A549 (cell line): ENCODE measurements around the gene SLIT3.

Experiments used
- BHLHE40 ChIP-seq: IDR thresholded peaks from 2 replicates; pipeline ENCODE4 v1.6.1; 2012; ENCODE audit warnings: low read depth, low read length, inconsistent platforms
- CEBPB ChIP-seq, 2 experiments: fragments of >200 bp in 1 of 2; sonication (Bioruptor Twin) in 1 of 2; formaldehyde crosslinking in 1 of 2; IDR thresholded peaks; 2 replicates each; pipeline ENCODE4 v1.6.1; 2012 to 2016
- CHD2 ChIP-seq: fragments of 150-350 bp; IDR thresholded peaks from 2 replicates; pipeline ENCODE4 v1.6.1; 2014; ENCODE audit warnings: low read length; ENCODE audit not compliant: partially characterized antibody
- EP300 ChIP-seq, 2 experiments: fragments of >200 bp; sonication (Bioruptor Twin); formaldehyde crosslinking; IDR thresholded peaks; 2 replicates in 1 of 2; 3 replicates in 1 of 2; pipeline ENCODE4 v1.6.1; 2016 to 2017
- HOXA7 ChIP-seq: fragments of 250-450 bp; sonication (Bioruptor Pico); IDR thresholded peaks from 2 replicates; pipeline ENCODE4 v1.5.0; 2020; ENCODE audit warnings: mild to moderate bottlenecking, moderate library complexity
- JUN ChIP-seq, 2 experiments: fragments of >200 bp; sonication (Bioruptor Twin); formaldehyde crosslinking; IDR thresholded peaks; 2 replicates in 1 of 2; 3 replicates in 1 of 2; pipeline ENCODE4 v1.6.1; 2016 to 2017
- KDM5A ChIP-seq: fragments of 200-600 bp; sonication (generic); IDR thresholded peaks from 2 replicates; pipeline ENCODE4 v1.6.1; 2016; ENCODE audit warnings: antibody characterized with exemption, mild to moderate bottlenecking
- MYC ChIP-seq: IDR thresholded peaks from 2 replicates; pipeline ENCODE4 v1.6.1; 2012; ENCODE audit warnings: mild to moderate bottlenecking, inconsistent platforms, low read length, improper control_type of control experiment, borderline replicate concordance
- POLR2A ChIP-seq: IDR thresholded peaks from 2 replicates; pipeline ENCODE4 v1.6.1; 2012; ENCODE audit warnings: mild to moderate bottlenecking, low read length
- RCOR1 ChIP-seq: fragments of 150-350 bp; IDR thresholded peaks from 2 replicates; pipeline ENCODE4 v1.6.1; 2014; ENCODE audit warnings: antibody characterized with exemption, low read length, low read depth
- RNF2 ChIP-seq: fragments of 200-600 bp; sonication (generic); IDR thresholded peaks from 2 replicates; pipeline ENCODE4 v1.6.1; 2016; ENCODE audit warnings: low read depth, mild to moderate bottlenecking, antibody characterized with exemption, moderate library complexity, borderline replicate concordance
- SREBF2 ChIP-seq: fragments of 450-650 bp; IDR thresholded peaks from 2 replicates; pipeline ENCODE4 v1.6.1; 2014; ENCODE audit warnings: mild to moderate bottlenecking, moderate library complexity
- TF ChIP-seq, protein P1 (sequence below): fragments of >200 bp; sonication (Bioruptor Twin); formaldehyde crosslinking; IDR thresholded peaks from 3 replicates; pipeline ENCODE4 v1.5.1; 2016

GRCh38 chr5:168822745-168823281 lies 478.1 kb downstream of the SLIT3 start:
- TF ChIP-seq, protein P1, sequence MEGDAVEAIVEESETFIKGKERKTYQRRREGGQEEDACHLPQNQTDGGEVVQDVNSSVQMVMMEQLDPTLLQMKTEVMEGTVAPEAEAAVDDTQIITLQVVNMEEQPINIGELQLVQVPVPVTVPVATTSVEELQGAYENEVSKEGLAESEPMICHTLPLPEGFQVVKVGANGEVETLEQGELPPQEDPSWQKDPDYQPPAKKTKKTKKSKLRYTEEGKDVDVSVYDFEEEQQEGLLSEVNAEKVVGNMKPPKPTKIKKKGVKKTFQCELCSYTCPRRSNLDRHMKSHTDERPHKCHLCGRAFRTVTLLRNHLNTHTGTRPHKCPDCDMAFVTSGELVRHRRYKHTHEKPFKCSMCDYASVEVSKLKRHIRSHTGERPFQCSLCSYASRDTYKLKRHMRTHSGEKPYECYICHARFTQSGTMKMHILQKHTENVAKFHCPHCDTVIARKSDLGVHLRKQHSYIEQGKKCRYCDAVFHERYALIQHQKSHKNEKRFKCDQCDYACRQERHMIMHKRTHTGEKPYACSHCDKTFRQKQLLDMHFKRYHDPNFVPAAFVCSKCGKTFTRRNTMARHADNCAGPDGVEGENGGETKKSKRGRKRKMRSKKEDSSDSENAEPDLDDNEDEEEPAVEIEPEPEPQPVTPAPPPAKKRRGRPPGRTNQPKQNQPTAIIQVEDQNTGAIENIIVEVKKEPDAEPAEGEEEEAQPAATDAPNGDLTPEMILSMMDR, result no peak
- TF ChIP-seq EP300 (IDR thresholded peaks at IDR 0.05) (no peak), POLR2A (no peak), SREBF2 (no peak), HOXA7 (CRISPR knock-in tag) (no peak), RCOR1 (no peak), MYC (no peak), JUN (IDR thresholded peaks at IDR 0.05) (no peak), CEBPB (IDR thresholded peaks at IDR 0.05) (no peak), KDM5A (no peak), RNF2 (no peak), BHLHE40 (no peak), CHD2 (no peak)
